Activated naive CD8-positive, alpha-beta T cell treated with anti-CD3 and anti-CD28 coated beads, Interleukin-2, amount 10 ng/mL, durations not matched to agents 7 days and 5 days (primary cell): ENCODE results near the gene SPDYE4. TPM values are rescaled to one million over a fixed set of nuclear protein-coding genes. Genes with fewer than 3 reads are reported as not detected.

ENCODE experiments used
- ATAC-seq: fragments of 150-1000 bp; cut with Tn5 transposase; one replicate; pipeline ENCODE4 v1.10.0; 2021; ENCODE audit warnings: low read depth, moderate library complexity
- POLR2A ChIA-PET: fragments of 350-600 bp; sonication (Branson Sonifier 250); formaldehyde crosslinking; loops from one replicate; lab custom pipeline; 2021; ENCODE audit warnings: antibody characterized with exemption; lab: Charles Lee
- DNase-seq: peaks from one replicate; pipeline ENCODE4 v3.0.0; 2021
- H3K27ac Mint-ChIP-seq: one replicate; pipeline ENCODE4 v1.8.0; 2022; ENCODE audit warnings: mild to moderate bottlenecking, mixed read lengths
- H3K27me3 Mint-ChIP-seq: one replicate; pipeline ENCODE4 v1.8.0; 2022; ENCODE audit warnings: mild to moderate bottlenecking, moderate library complexity, mixed read lengths
- H3K36me3 Mint-ChIP-seq: one replicate; pipeline ENCODE4 v1.8.0; 2021; ENCODE audit warnings: mild to moderate bottlenecking, mixed read lengths
- H3K4me1 Mint-ChIP-seq: one replicate; pipeline ENCODE4 v1.8.0; 2021; ENCODE audit warnings: mixed read lengths
- H3K4me3 Mint-ChIP-seq: one replicate; pipeline ENCODE4 v1.8.0; 2022; ENCODE audit warnings: mild to moderate bottlenecking, moderate library complexity, mixed read lengths
- H3K9me3 Mint-ChIP-seq: one replicate; pipeline ENCODE4 v1.8.0; 2021; ENCODE audit warnings: mixed read lengths
- total RNA-seq, 2 experiments: library from RNA; stranded (reverse); gene quantifications; one replicate each; pipeline ENCODE4 v1.2.3, GENCODE V29; 2021

SPDYE4 gene
- total RNA-seq, 2 experiments from 2014 or later, result not detected

- no peaks in the 10 kb centered on the region for H3K36me3 Mint-ChIP-seq
- H3K27ac Mint-ChIP-seq, result no peak overlapping the region
- no peak for ATAC-seq
- no peak for DNase-seq
- no peaks in the 10 kb centered on the region for H3K9me3 Mint-ChIP-seq
- no peak overlapping the region for H3K4me3 Mint-ChIP-seq
- H3K27me3 Mint-ChIP-seq, result peaks cover 4% of the 10 kb centered on the region
- H3K4me1 Mint-ChIP-seq, result no peaks in the 10 kb centered on the region
- POLR2A ChIA-PET, result no interaction called here
Observed at GRCh38 chr17:8726941-8727555, 31.3 kb downstream of the SPDYE4 start.

GRCh38 chr17:8725881-8726876 is 32.2 kb downstream of the SPDYE4 start:
- Mint-ChIP-seq H3K27me3 (peaks cover 2% of the 10 kb centered on the region), H3K27ac (no peak overlapping the region), H3K4me3 (no peak overlapping the region), H3K4me1 (no peaks in the 10 kb centered on the region), H3K9me3 (no peaks in the 10 kb centered on the region), H3K36me3 (no peaks in the 10 kb centered on the region)
- ATAC-seq (no peak), DNase-seq (no peak)
- POLR2A ChIA-PET, result no interaction called here

GRCh38 chr17:8724451-8724850 is 33.9 kb downstream of the SPDYE4 start:
- ATAC-seq, result no peak
- H3K4me3 Mint-ChIP-seq, result no peak overlapping the region
- no peaks in the 10 kb centered on the region for H3K36me3 Mint-ChIP-seq
- H3K27me3 Mint-ChIP-seq, result peaks cover 2% of the 10 kb centered on the region
- no peak overlapping the region for H3K27ac Mint-ChIP-seq
- H3K4me1 Mint-ChIP-seq, result no peaks in the 10 kb centered on the region
- POLR2A ChIA-PET, result no interaction called here
- H3K9me3 Mint-ChIP-seq, result no peaks in the 10 kb centered on the region
- DNase-seq, result no peak

- H3K36me3 Mint-ChIP-seq, result no peaks in the 10 kb centered on the region
- ATAC-seq (no peak), DNase-seq (no peak)
- H3K4me1 Mint-ChIP-seq, result no peaks in the 10 kb centered on the region
- POLR2A ChIA-PET, result no interaction called here
- no peaks in the 10 kb centered on the region for H3K9me3 Mint-ChIP-seq
- H3K27ac Mint-ChIP-seq, result no peak overlapping the region
- no peaks in the 10 kb centered on the region for H3K27me3 Mint-ChIP-seq
- no peak overlapping the region for H3K4me3 Mint-ChIP-seq
Observed at GRCh38 chr17:8720596-8720995, 37.8 kb downstream of the SPDYE4 start.

- H3K4me1 Mint-ChIP-seq, result no peaks in the 10 kb centered on the region
- no peaks in the 10 kb centered on the region for H3K27me3 Mint-ChIP-seq
- no peaks in the 10 kb centered on the region for H3K36me3 Mint-ChIP-seq
- no peak overlapping the region for H3K4me3 Mint-ChIP-seq
- ATAC-seq (no peak), DNase-seq (no peak)
- H3K9me3 Mint-ChIP-seq, result no peaks in the 10 kb centered on the region
- POLR2A ChIA-PET, result interaction anchor here (0.7 kb wide), 1 partner anchor 645 kb away, joined by 4 read pairs; no protein-coding TSS in a partner anchor
- H3K27ac Mint-ChIP-seq, result no peak overlapping the region
Observed at GRCh38 chr17:8719291-8720246, 38.8 kb downstream of the SPDYE4 start.

GRCh38 chr17:8718001-8718563 is 40.3 kb downstream of the SPDYE4 start:
- POLR2A ChIA-PET, result no interaction called here
- Mint-ChIP-seq H3K27ac (no peak overlapping the region), H3K27me3 (no peaks in the 10 kb centered on the region), H3K9me3 (no peaks in the 10 kb centered on the region), H3K4me3 (no peak overlapping the region), H3K36me3 (no peaks in the 10 kb centered on the region), H3K4me1 (no peaks in the 10 kb centered on the region)
- DNase-seq (no peak), ATAC-seq (no peak)

- Mint-ChIP-seq H3K27ac (no peak overlapping the region), H3K27me3 (peaks cover 6% of the 10 kb centered on the region), H3K4me3 (no peak overlapping the region), H3K4me1 (no peaks in the 10 kb centered on the region), H3K9me3 (no peaks in the 10 kb centered on the region), H3K36me3 (no peaks in the 10 kb centered on the region)
- POLR2A ChIA-PET, result no interaction called here
- DNase-seq (no peak), ATAC-seq (no peak)
Observed at GRCh38 chr17:8713878-8714277, 44.5 kb downstream of the SPDYE4 start.

GRCh38 chr17:8713315-8713714 is 45.0 kb downstream of the SPDYE4 start:
- no peaks in the 10 kb centered on the region for H3K4me1 Mint-ChIP-seq
- no peaks in the 10 kb centered on the region for H3K9me3 Mint-ChIP-seq
- POLR2A ChIA-PET, result no interaction called here
- no peak overlapping the region for H3K27ac Mint-ChIP-seq
- DNase-seq (no peak), ATAC-seq (no peak)
- no peak overlapping the region for H3K4me3 Mint-ChIP-seq
- H3K27me3 Mint-ChIP-seq, result peaks cover 6% of the 10 kb centered on the region
- H3K36me3 Mint-ChIP-seq, result no peaks in the 10 kb centered on the region

GRCh38 chr17:8712698-8713097 is 45.6 kb downstream of the SPDYE4 start:
- no peaks in the 10 kb centered on the region for H3K4me1 Mint-ChIP-seq
- DNase-seq, result no peak
- H3K9me3 Mint-ChIP-seq, result no peaks in the 10 kb centered on the region
- H3K27ac Mint-ChIP-seq, result no peak overlapping the region
- H3K4me3 Mint-ChIP-seq, result no peak overlapping the region
- ATAC-seq, result no peak
- H3K36me3 Mint-ChIP-seq, result no peaks in the 10 kb centered on the region
- POLR2A ChIA-PET, result no interaction called here
- peaks cover 6% of the 10 kb centered on the region for H3K27me3 Mint-ChIP-seq

GRCh38 chr17:8711291-8711690 is 47.1 kb downstream of the SPDYE4 start:
- Mint-ChIP-seq H3K4me3 (no peak overlapping the region), H3K36me3 (no peaks in the 10 kb centered on the region)
- POLR2A ChIA-PET, result no interaction called here

GRCh38 chr17:8710813-8711212 is 47.5 kb downstream of the SPDYE4 start:
- no peaks in the 10 kb centered on the region for H3K4me1 Mint-ChIP-seq
- DNase-seq (no peak), ATAC-seq (no peak)
- no peak overlapping the region for H3K27ac Mint-ChIP-seq
- H3K4me3 Mint-ChIP-seq, result no peak overlapping the region
- POLR2A ChIA-PET, result no interaction called here
- H3K36me3 Mint-ChIP-seq, result no peaks in the 10 kb centered on the region
- H3K27me3 Mint-ChIP-seq, result peaks cover 14% of the 10 kb centered on the region
- H3K9me3 Mint-ChIP-seq, result no peaks in the 10 kb centered on the region

More at GRCh38 chr17:8711291-8711690, 47.1 kb downstream of the SPDYE4 start:
- Mint-ChIP-seq H3K4me1 (no peaks in the 10 kb centered on the region), H3K27ac (no peak overlapping the region), H3K9me3 (no peaks in the 10 kb centered on the region), H3K27me3 (peaks cover 12% of the 10 kb centered on the region)
- no peak for ATAC-seq
- no peak for DNase-seq

- POLR2A ChIA-PET, result no interaction called here
- Mint-ChIP-seq H3K36me3 (no peaks in the 10 kb centered on the region), H3K27me3 (peaks cover 23% of the 10 kb centered on the region), H3K9me3 (no peaks in the 10 kb centered on the region), H3K27ac (no peak overlapping the region), H3K4me3 (no peak overlapping the region), H3K4me1 (no peaks in the 10 kb centered on the region)
- ATAC-seq, result no peak
- DNase-seq, result no peak
Observed at GRCh38 chr17:8709006-8709405, 49.3 kb downstream of the SPDYE4 start.

GRCh38 chr17:8708025-8708461 is 50.3 kb downstream of the SPDYE4 start:
- H3K4me3 Mint-ChIP-seq, result no peak overlapping the region
- no peak overlapping the region for H3K27ac Mint-ChIP-seq
- no peak for ATAC-seq
- H3K4me1 Mint-ChIP-seq, result no peaks in the 10 kb centered on the region
- no peaks in the 10 kb centered on the region for H3K36me3 Mint-ChIP-seq
- POLR2A ChIA-PET, result no interaction called here
- peaks cover 26% of the 10 kb centered on the region for H3K27me3 Mint-ChIP-seq
- no peak for DNase-seq
- no peaks in the 10 kb centered on the region for H3K9me3 Mint-ChIP-seq
